Measurements from ENCODE around the gene CBARP.

Gene CBARP

GRCh38 chr19:1271528-1272422 is 34.0 kb upstream of the CBARP start:
- no peak for TF ChIP-seq CTCF (IDR thresholded peaks at IDR 0.05; ENCODE audit: control insufficient read depth, extremely low read depth, insufficient read depth)
- peak overlapping the region; percentile 66 for H3K4me3 ChIP-seq (ENCODE audit: low read depth, low read length)
- DNase-seq (ENCODE audit: low read depth), result no peak

DNA sequence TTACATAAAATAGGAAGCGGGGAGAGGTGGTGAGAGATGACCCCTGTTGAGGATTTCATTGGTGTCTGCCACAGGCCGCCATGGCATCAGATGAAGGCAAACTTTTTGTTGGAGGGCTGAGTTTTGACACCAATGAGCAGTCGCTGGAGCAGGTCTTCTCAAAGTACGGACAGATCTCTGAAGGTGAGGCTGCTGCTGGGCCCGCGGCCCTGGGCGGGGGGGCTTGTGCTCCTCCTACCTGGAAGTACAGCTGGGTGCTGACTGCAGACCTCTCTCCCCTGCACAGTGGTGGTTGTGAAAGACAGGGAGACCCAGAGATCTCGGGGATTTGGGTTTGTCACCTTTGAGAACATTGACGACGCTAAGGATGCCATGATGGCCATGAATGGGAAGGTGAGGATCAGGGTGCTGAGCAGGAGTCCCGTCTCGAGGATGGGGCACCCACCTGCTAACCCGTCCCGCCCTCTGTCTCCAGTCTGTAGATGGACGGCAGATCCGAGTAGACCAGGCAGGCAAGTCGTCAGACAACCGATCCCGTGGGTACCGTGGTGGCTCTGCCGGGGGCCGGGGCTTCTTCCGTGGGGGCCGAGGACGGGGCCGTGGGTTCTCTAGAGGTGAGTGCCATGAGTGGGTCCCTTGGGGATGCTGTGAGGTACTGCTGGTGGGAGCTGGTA is 33.2 kb upstream of the CBARP start:
- no peak for DNase-seq (ENCODE audit: low read depth)
- H3K4me3 ChIP-seq (ENCODE audit: low read depth, low read length), result peak overlapping the region; percentile 66

GRCh38 chr19:1270213-1270853 is 32.5 kb upstream of the CBARP start:
- H3K4me3 ChIP-seq (ENCODE audit: low read depth, low read length), result peak overlapping the region; percentile 66
- no peak for DNase-seq (ENCODE audit: low read depth)
- no peak for TF ChIP-seq CTCF (IDR thresholded peaks at IDR 0.05; ENCODE audit: control insufficient read depth, extremely low read depth, insufficient read depth)

More for the DNA sequence above, 33.2 kb upstream of the CBARP start:
- no peak for TF ChIP-seq CTCF (IDR thresholded peaks at IDR 0.05; ENCODE audit: control insufficient read depth, extremely low read depth, insufficient read depth)

GRCh38 chr19:1269478-1270212 is 31.8 kb upstream of the CBARP start:
- H3K4me3 ChIP-seq (ENCODE audit: low read depth, low read length), result peak overlapping the region; percentile 66
- peak; percentile 87 for DNase-seq (ENCODE audit: low read depth)
- peak; percentile 25; the same call in 1 of the 2 replicates for TF ChIP-seq CTCF (IDR thresholded peaks at IDR 0.05; ENCODE audit: control insufficient read depth, extremely low read depth, insufficient read depth)

DNA sequence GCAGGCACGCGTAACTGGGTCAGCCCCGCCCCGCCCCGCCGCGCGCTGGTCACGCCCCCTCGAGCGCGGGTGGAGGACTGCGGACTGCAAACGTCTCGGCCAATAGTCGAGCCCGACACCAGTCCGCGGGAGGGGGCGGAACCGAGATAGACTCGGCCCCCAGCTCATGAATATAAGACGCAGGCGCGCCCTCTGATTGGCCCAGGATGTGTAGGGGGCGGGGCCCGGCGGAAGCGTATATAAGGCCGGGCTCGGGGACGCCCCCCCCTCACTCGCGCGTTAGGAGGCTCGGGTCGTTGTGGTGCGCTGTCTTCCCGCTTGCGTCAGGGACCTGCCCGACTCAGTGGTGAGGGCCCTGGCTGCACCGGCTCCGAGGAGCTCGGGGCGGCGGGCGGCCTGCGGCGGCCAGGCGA is 31.3 kb upstream of the CBARP start, which contains the start of gene CIRBP:
Gene CIRBP (plus strand): TSS at position 268 of the 413 bp plus-strand sequence. CDS start 1,602 bp downstream, outside the sequence.
- peak; percentile 93 for DNase-seq (ENCODE audit: low read depth)
- peak within 1 kb of the TSS; percentile 66 for H3K4me3 ChIP-seq (ENCODE audit: low read depth, low read length)
- TF ChIP-seq CTCF (IDR thresholded peaks at IDR 0.05; ENCODE audit: control insufficient read depth, extremely low read depth, insufficient read depth), result no peak
